ENCODE results near the gene TCF3. TPM values are rescaled to one million over a fixed set of nuclear protein-coding genes. Genes with fewer than 3 reads are reported as not detected.
"Not testable (repeated sequence)": the region's sequence is repeated elsewhere in the genome, so short reads cannot be mapped to it uniquely, and the experiment has no call there.

The TCF3 gene
- total RNA-seq, 5 donors from 2014 or later (not counting 1 experiment from before 2014, with no cell fraction given), result 63.3 to 107 (median 94.6) TPM

DNA sequence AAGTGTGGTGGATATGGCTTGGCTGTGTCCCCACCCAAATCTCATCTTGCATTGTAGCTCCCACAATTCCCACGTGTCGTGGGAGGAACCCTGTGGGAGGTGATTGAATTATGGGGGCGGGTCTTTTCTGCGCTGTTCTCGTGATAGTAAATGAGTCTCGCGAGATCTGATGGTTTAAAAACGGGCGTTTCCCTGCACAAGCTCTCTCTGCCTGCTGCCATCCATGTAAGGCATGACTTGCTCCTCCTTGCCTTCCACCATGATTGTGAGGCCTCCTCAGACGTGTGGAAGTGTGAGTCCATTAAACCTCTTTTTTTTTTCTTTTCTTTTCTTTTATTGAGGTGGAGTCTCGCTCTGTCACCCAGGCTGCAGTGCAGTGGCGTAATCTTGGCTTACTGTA, 43.1 kb upstream of the TCF3 start:
- 92% methylated on average over 5 of the region's 12 CpGs for WGBS (ENCODE audit: insufficient coverage)
- CTCF ChIA-PET; H3K27ac ChIP-seq (ENCODE audit: low read length); H3K36me3 ChIP-seq (ENCODE audit: control insufficient read depth in 2 of 2, extremely low read depth in 1 of 2, insufficient read depth in 1 of 2, low read length in 1 of 2); H3K4me3 Mint-ChIP-seq; DNase-seq; H3K9me3 ChIP-seq; H3K36me3 Mint-ChIP-seq; ATAC-seq (replicated peaks in 1 of 4); H3K27ac Mint-ChIP-seq; H3K4me1 Mint-ChIP-seq; H3K4me3 ChIP-seq (ENCODE audit: control insufficient read depth in 1 of 2, extremely low read depth in 1 of 2, low read length in 1 of 2); POLR2A ChIA-PET: not testable (repeated sequence)
- peaks cover 5 to 59% of the 10 kb centered on the region in 2 experiments for H3K27me3 ChIP-seq (replicated peaks in 1 of 2; ENCODE audit: control insufficient read depth in 2 of 2, extremely low read depth in 1 of 2, insufficient read depth in 2 of 2, low read length in 1 of 2)
- Mint-ChIP-seq H3K27me3 (peaks cover 5 to 41% of the 10 kb centered on the region in 2 donors), H3K9me3 (peaks cover 0 to 16% (median 7%) of the 10 kb centered on the region in 3 donors)
- H3K4me1 ChIP-seq (ENCODE audit: control insufficient read depth in 1 of 2, extremely low read depth in 1 of 2, insufficient read depth in 2 of 2, low read length in 2 of 2), result peaks cover 0 to 11% of the 10 kb centered on the region in 2 experiments

DNA sequence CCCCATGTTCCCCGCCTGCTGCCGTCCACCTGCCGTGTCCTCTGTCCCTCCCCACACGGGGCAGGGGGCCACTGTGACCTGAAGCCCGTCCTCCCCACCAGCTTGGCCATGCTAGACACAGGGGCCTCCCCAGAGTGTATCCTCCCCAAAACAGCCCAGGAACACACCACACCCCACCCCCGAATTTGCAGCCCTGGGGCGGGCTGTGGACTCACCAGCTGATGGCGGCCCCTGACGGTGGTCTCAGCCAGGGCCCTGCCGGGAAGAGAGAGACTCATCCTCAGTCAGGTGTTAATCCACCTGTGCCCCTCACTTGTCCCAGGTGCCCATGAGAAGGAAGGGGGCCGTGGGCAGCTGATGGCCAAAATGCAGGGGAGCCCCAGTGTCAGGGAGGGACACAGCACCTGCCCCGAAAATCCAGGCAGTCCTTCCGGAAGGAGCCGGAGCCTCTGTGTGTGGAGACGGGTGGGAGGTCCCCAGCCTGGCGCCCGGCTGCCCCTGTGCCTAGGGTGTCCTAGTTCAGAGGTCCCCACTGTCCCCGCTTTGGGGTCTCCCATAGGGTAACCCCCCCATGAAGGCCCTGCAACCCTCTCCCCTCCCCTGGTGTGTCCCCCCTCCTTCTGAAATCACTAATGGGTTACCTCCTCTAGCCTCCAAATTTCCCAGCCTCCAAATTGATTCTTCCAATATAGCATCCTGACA, 39.3 kb upstream of the TCF3 start:
- no peak overlapping the region for H3K27ac Mint-ChIP-seq
- H3K4me1 ChIP-seq (ENCODE audit: control insufficient read depth in 1 of 2, extremely low read depth in 1 of 2, insufficient read depth in 2 of 2, low read length in 2 of 2), result peaks cover 0 to 12% of the 10 kb centered on the region in 2 experiments
- H3K27me3 ChIP-seq (replicated peaks in 1 of 2; ENCODE audit: control insufficient read depth in 2 of 2, extremely low read depth in 1 of 2, insufficient read depth in 2 of 2, low read length in 1 of 2), result peaks cover 8 to 60% of the 10 kb centered on the region in 2 experiments
- H3K27me3 Mint-ChIP-seq, result peaks cover 14 to 52% of the 10 kb centered on the region in 2 donors
- no peaks in the 10 kb centered on the region for H3K36me3 ChIP-seq (ENCODE audit: control insufficient read depth in 2 of 2, extremely low read depth in 1 of 2, insufficient read depth in 1 of 2, low read length in 1 of 2)
- ChIA-PET POLR2A (no interaction called here), CTCF (no interaction called here)
- H3K27ac ChIP-seq (ENCODE audit: low read length), result no peak overlapping the region
- ATAC-seq (replicated peaks in 1 of 4), result no peak
- H3K4me1 Mint-ChIP-seq, result no peaks in the 10 kb centered on the region
- DNase-seq, result no peak
- no peak overlapping the region for H3K4me3 Mint-ChIP-seq
- no peak overlapping the region for H3K4me3 ChIP-seq (ENCODE audit: control insufficient read depth in 1 of 2, extremely low read depth in 1 of 2, low read length in 1 of 2)
- no peaks in the 10 kb centered on the region for H3K36me3 Mint-ChIP-seq
- H3K9me3 Mint-ChIP-seq, result peaks cover 0 to 16% (median 7%) of the 10 kb centered on the region in 3 donors
- no peaks in the 10 kb centered on the region for H3K9me3 ChIP-seq
- WGBS (ENCODE audit: insufficient coverage), result 62% methylated on average over 13 of the region's 18 CpGs

DNA sequence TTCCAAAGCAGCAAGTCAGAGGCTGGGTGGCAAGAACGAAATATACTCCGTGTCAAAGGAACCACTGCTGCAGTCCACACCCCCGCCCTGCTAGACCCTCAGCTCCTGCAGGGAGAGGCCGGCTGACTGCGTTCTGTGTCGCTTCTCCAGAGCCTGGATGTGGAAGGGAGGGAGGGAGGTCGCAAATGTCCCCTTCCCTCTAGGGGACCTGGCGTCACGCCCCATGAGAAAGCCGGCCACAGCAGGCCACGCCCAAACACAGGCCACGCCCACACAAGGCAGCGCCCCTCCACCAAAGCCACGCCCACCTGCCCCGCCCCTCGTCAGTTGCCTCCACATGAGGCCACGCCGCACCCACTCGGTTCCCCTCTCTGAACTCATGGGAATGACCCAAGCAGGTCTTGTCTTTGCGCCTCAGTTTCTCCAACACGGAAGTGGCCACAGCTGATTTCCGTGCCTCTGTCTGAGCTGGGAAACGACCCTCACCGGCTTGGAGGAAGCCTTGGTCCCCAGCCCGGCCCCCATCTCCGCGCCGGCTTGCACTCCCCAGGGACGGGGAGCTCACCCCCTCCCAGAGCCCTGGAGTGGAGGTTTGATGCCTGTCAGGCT, 38.4 kb upstream of the TCF3 start:
- CTCF ChIA-PET, result no interaction called here
- H3K36me3 Mint-ChIP-seq, result no peaks in the 10 kb centered on the region
- H3K4me1 Mint-ChIP-seq, result no peaks in the 10 kb centered on the region
- H3K9me3 Mint-ChIP-seq, result peaks cover 0 to 13% (median 7%) of the 10 kb centered on the region in 3 donors
- H3K9me3 ChIP-seq, result no peaks in the 10 kb centered on the region
- peaks cover 14 to 52% of the 10 kb centered on the region in 2 donors for H3K27me3 Mint-ChIP-seq
- H3K27me3 ChIP-seq (replicated peaks in 1 of 2; ENCODE audit: control insufficient read depth in 2 of 2, extremely low read depth in 1 of 2, insufficient read depth in 2 of 2, low read length in 1 of 2), result peaks cover 8 to 67% of the 10 kb centered on the region in 2 experiments
- H3K36me3 ChIP-seq (ENCODE audit: control insufficient read depth in 2 of 2, extremely low read depth in 1 of 2, insufficient read depth in 1 of 2, low read length in 1 of 2), result no peaks in the 10 kb centered on the region
- no peak overlapping the region for H3K4me3 Mint-ChIP-seq
- no peak overlapping the region for H3K4me3 ChIP-seq (ENCODE audit: control insufficient read depth in 1 of 2, extremely low read depth in 1 of 2, low read length in 1 of 2)
- ATAC-seq (replicated peaks in 1 of 4) (peak in 3 of 4 experiments; percentile 12 to 70 (median 37)), DNase-seq (peak in 29 of 35 experiments; percentile 19 to 67 (median 45))
- WGBS (ENCODE audit: insufficient coverage), result 14% methylated on average over 14 of the region's 29 CpGs
- no peak overlapping the region for H3K27ac ChIP-seq (ENCODE audit: low read length)
- POLR2A ChIA-PET, result no interaction called here
- peaks cover 0 to 12% of the 10 kb centered on the region in 2 experiments for H3K4me1 ChIP-seq (ENCODE audit: control insufficient read depth in 1 of 2, extremely low read depth in 1 of 2, insufficient read depth in 2 of 2, low read length in 2 of 2)
- no peak overlapping the region for H3K27ac Mint-ChIP-seq

DNA sequence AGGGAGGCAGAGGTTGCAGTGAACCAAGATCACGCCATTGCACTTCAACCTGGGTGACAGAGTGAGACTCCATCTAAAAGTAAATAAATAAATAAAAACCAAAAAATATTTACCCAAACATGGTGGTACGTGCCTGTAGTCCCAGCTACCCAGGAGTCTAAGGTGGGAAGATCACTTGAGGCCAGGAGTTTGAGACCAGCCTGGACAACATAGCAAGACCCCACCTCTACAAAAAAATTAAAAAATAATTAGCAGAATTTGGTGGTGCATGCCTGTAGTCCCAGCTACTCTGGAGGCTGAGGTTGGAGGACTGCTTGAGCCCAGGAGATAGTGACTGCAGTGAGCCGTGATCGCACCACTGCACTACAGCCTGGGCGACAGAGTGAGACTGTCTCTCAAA, 33.4 kb upstream of the TCF3 start:
- DNase-seq; H3K36me3 ChIP-seq (ENCODE audit: control insufficient read depth in 2 of 2, extremely low read depth in 1 of 2, insufficient read depth in 1 of 2, low read length in 1 of 2); H3K27ac Mint-ChIP-seq; H3K4me1 Mint-ChIP-seq; H3K36me3 Mint-ChIP-seq; CTCF ChIA-PET; ATAC-seq (replicated peaks in 1 of 4); POLR2A ChIA-PET; H3K27ac ChIP-seq (ENCODE audit: low read length); H3K4me1 ChIP-seq (ENCODE audit: control insufficient read depth in 1 of 2, extremely low read depth in 1 of 2, insufficient read depth in 2 of 2, low read length in 2 of 2); H3K4me3 Mint-ChIP-seq; H3K9me3 ChIP-seq; H3K4me3 ChIP-seq (ENCODE audit: control insufficient read depth in 1 of 2, extremely low read depth in 1 of 2, low read length in 1 of 2); H3K9me3 Mint-ChIP-seq: not testable (repeated sequence)
- 88% methylated on average over 3 of the region's 5 CpGs for WGBS (ENCODE audit: insufficient coverage)
- H3K27me3 Mint-ChIP-seq, result peaks cover 20 to 47% of the 10 kb centered on the region in 2 donors
- H3K27me3 ChIP-seq (replicated peaks in 1 of 2; ENCODE audit: control insufficient read depth in 2 of 2, extremely low read depth in 1 of 2, insufficient read depth in 2 of 2, low read length in 1 of 2), result peaks cover 4 to 68% of the 10 kb centered on the region in 2 experiments

DNA sequence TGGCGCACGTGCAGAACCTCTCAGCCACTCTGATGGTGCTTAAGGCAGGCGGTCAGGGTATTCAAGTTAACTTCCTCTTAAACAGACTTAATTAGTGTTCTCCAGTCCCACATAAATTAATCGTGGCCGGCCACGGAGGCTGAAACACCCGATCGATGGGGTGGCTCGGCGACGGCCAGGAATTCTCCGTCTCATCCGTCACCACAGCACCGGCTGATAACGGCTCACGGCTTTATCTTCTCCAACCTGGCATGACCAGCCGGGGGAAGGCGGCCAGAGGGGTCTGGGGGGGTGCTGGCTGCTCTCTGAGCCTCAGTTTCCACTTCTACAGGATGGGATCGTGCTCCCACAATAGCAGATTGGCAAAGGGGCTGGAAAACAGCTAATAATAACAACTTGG, 32.6 kb upstream of the TCF3 start:
- POLR2A ChIA-PET, result no interaction called here
- Mint-ChIP-seq H3K27ac (no peak overlapping the region), H3K4me1 (no peaks in the 10 kb centered on the region), H3K27me3 (peaks cover 15 to 43% of the 10 kb centered on the region in 2 donors), H3K36me3 (no peaks in the 10 kb centered on the region), H3K9me3 (no peaks in the 10 kb centered on the region), H3K4me3 (no peak overlapping the region)
- 73% methylated on average over 6 of the region's 19 CpGs for WGBS (ENCODE audit: insufficient coverage)
- CTCF ChIA-PET, result no interaction called here
- Histone ChIP-seq H3K9me3 (no peaks in the 10 kb centered on the region), H3K4me3 (ENCODE audit: control insufficient read depth in 1 of 2, extremely low read depth in 1 of 2, low read length in 1 of 2) (no peak overlapping the region), H3K4me1 (ENCODE audit: control insufficient read depth in 1 of 2, extremely low read depth in 1 of 2, insufficient read depth in 2 of 2, low read length in 2 of 2) (peaks cover 0 to 2% of the 10 kb centered on the region in 2 experiments), H3K36me3 (ENCODE audit: control insufficient read depth in 2 of 2, extremely low read depth in 1 of 2, insufficient read depth in 1 of 2, low read length in 1 of 2) (no peaks in the 10 kb centered on the region), H3K27ac (ENCODE audit: low read length) (no peak overlapping the region), H3K27me3 (replicated peaks in 1 of 2; ENCODE audit: control insufficient read depth in 2 of 2, extremely low read depth in 1 of 2, insufficient read depth in 2 of 2, low read length in 1 of 2) (peaks cover 0 to 64% of the 10 kb centered on the region in 2 experiments)
- ATAC-seq (replicated peaks in 1 of 4) (no peak), DNase-seq (no peak)

DNA sequence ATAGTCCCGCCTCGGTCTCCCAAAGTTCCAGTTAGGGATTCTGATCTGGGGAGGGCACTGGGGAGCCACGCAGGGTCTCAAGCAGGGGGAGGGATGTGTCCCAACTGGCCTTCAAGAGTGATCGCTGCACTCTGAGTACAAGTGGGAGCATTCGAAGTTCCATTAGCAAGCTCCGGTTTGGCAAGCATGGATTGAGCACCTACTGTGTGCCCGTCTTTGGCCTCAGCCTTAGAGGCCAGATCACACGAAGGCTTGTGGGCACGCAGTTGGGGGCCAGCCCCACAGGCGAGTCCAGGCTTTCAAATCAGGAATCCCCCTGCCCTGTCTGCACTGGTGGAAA, 32.1 kb upstream of the TCF3 start:
- H3K36me3 ChIP-seq (ENCODE audit: control insufficient read depth in 2 of 2, extremely low read depth in 1 of 2, insufficient read depth in 1 of 2, low read length in 1 of 2), result no peaks in the 10 kb centered on the region
- 78% methylated on average over 10 of the region's 10 CpGs for WGBS (ENCODE audit: insufficient coverage)
- no peaks in the 10 kb centered on the region for H3K36me3 Mint-ChIP-seq
- peaks cover 15 to 47% of the 10 kb centered on the region in 2 donors for H3K27me3 Mint-ChIP-seq
- peaks cover 0 to 2% of the 10 kb centered on the region in 2 experiments for H3K4me1 ChIP-seq (ENCODE audit: control insufficient read depth in 1 of 2, extremely low read depth in 1 of 2, insufficient read depth in 2 of 2, low read length in 2 of 2)
- no peak overlapping the region for H3K27ac ChIP-seq (ENCODE audit: low read length)
- no peak overlapping the region for H3K4me3 ChIP-seq (ENCODE audit: control insufficient read depth in 1 of 2, extremely low read depth in 1 of 2, low read length in 1 of 2)
- H3K4me1 Mint-ChIP-seq, result no peaks in the 10 kb centered on the region
- H3K9me3 Mint-ChIP-seq, result no peaks in the 10 kb centered on the region
- ChIA-PET POLR2A (interaction anchor here in 1 of 2 donors (0.6 kb wide), 1 partner anchor 1885 kb away, joined by 4 read pairs; no protein-coding TSS in a partner anchor), CTCF (no interaction called here)
- no peaks in the 10 kb centered on the region for H3K9me3 ChIP-seq
- peaks cover 0 to 67% of the 10 kb centered on the region in 2 experiments for H3K27me3 ChIP-seq (replicated peaks in 1 of 2; ENCODE audit: control insufficient read depth in 2 of 2, extremely low read depth in 1 of 2, insufficient read depth in 2 of 2, low read length in 1 of 2)
- no peak overlapping the region for H3K27ac Mint-ChIP-seq
- no peak for DNase-seq
- no peak for ATAC-seq (replicated peaks in 1 of 4)
- no peak overlapping the region for H3K4me3 Mint-ChIP-seq
